HL-60 (cell line): Measurements from ENCODE around the gene FAM107B.
A peak's percentile ranks its signal among the peaks of the same experiment; 100 is the strongest.

ENCODE experiments used
- DNase-seq, 2 experiments: peaks; one replicate each; pipeline ENCODE4 v3.0.0-alpha.2; 2010 to 2020; ENCODE audit warnings: low read depth in 1 of 2, low spot score in 1 of 2
- H3K27ac ChIP-seq: fragments of 250-450 bp; sonication (Bioruptor Pico); replicated peaks from 2 replicates; pipeline ENCODE4 v1.5.1; 2020; ENCODE audit warnings: mild to moderate bottlenecking, moderate library complexity
- H3K27me3 ChIP-seq: fragments of 250-450 bp; sonication (Bioruptor Pico); 2 replicates; pipeline ENCODE4 v1.5.1; 2021; ENCODE audit warnings: mild to moderate bottlenecking, moderate library complexity; ENCODE audit not compliant: insufficient read depth, poor library complexity, severe bottlenecking
- H3K4me3 ChIP-seq: replicated peaks from 2 replicates; pipeline ENCODE4 v1.5.1; 2011; ENCODE audit warnings: mild to moderate bottlenecking, control low read depth, low read length; ENCODE audit not compliant: insufficient read depth
- CTCF ChIP-seq: IDR thresholded peaks from one replicate; pipeline ENCODE4 v1.5.1; 2011; ENCODE audit warnings: low read length, control low read depth, inconsistent platforms; ENCODE audit not compliant: insufficient read depth
- GABPA ChIP-seq: IDR thresholded peaks from 2 replicates; pipeline ENCODE4 v1.6.1; 2012; ENCODE audit warnings: low read depth
- POLR2AphosphoS5 ChIP-seq: IDR thresholded peaks from 2 replicates; pipeline ENCODE4 v1.6.1; 2012; ENCODE audit warnings: low read depth
- REST ChIP-seq: IDR thresholded peaks from 2 replicates; pipeline ENCODE4 v1.6.1; 2012; ENCODE audit warnings: low read depth; ENCODE audit not compliant: insufficient replicate concordance
- SPI1 ChIP-seq: IDR thresholded peaks from 2 replicates; pipeline ENCODE4 v1.6.1; 2012; ENCODE audit warnings: low read depth, mild to moderate bottlenecking, borderline replicate concordance

Gene FAM107B

GRCh38 chr10:14681802-14682201, 92.9 kb downstream of the FAM107B start:
- no peak overlapping the region for H3K4me3 ChIP-seq
- TF ChIP-seq GABPA: no peak
- no peak for TF ChIP-seq CTCF
- TF ChIP-seq REST: no peak
- no peak for TF ChIP-seq SPI1
- TF ChIP-seq POLR2AphosphoS5: no peak

GRCh38 chr10:14681305-14681704, 93.4 kb downstream of the FAM107B start:
- H3K4me3 ChIP-seq: no peak overlapping the region
- no peak overlapping the region for H3K27ac ChIP-seq
- H3K27me3 ChIP-seq: no peaks in the 10 kb centered on the region
- TF ChIP-seq GABPA (no peak), CTCF (no peak), SPI1 (0 out of 2 replicates have a peak, but pooled peaks have one; percentile 17)
- no peak for DNase-seq

More at GRCh38 chr10:14681802-14682201, 92.9 kb downstream of the FAM107B start:
- no peaks in the 10 kb centered on the region for H3K27me3 ChIP-seq
- no peak overlapping the region for H3K27ac ChIP-seq
- no peak for DNase-seq

GRCh38 chr10:14678637-14679036, 96.1 kb downstream of the FAM107B start:
- no peak for DNase-seq
- TF ChIP-seq CTCF: no peak
- no peak for TF ChIP-seq SPI1
- no peak for TF ChIP-seq GABPA
- no peak for TF ChIP-seq REST
- H3K4me3 ChIP-seq: no peak overlapping the region
- H3K27ac ChIP-seq: no peak overlapping the region
- no peaks in the 10 kb centered on the region for H3K27me3 ChIP-seq

- TF ChIP-seq GABPA (no peak), CTCF (no peak), POLR2AphosphoS5 (no peak), REST (no peak), SPI1 (no peak)
- Histone ChIP-seq H3K27ac (no peak overlapping the region), H3K27me3 (no peaks in the 10 kb centered on the region)
These were observed 98.0 kb downstream of the FAM107B start for GRCh38 chr10:14676732-14677131.

More at GRCh38 chr10:14676732-14677131, 98.0 kb downstream of the FAM107B start:
- H3K4me3 ChIP-seq: no peak overlapping the region
- no peak for DNase-seq
